ENCODE measurements around the gene ST3GAL4.

- TF ChIP-seq EZH2 (IDR thresholded peaks at IDR 0.05; ENCODE audit: borderline replicate concordance, insufficient read depth, low read depth, low read length, poor library complexity, severe bottlenecking), result no peak
- no peak for TF ChIP-seq CTCF (IDR thresholded peaks at IDR 0.05)
These were observed 83.2 kb downstream of the ST3GAL4 start for GRCh38 chr11:126438691-126439090.
